Measurements from ENCODE around the gene TIRAP.
"Not testable (repeated sequence)": the region's sequence is repeated elsewhere in the genome, so short reads cannot be mapped to it uniquely, and the experiment has no call there.

Gene TIRAP

GRCh38 chr11:126288237-126288636, 5.3 kb downstream of the TIRAP start:
- DNase-seq (ENCODE audit: low read depth) = no peak

GRCh38 chr11:126290887-126291286, 8.0 kb downstream of the TIRAP start:
- DNase-seq (ENCODE audit: low read depth) = no peak

GRCh38 chr11:126293726-126294125, 10.8 kb downstream of the TIRAP start:
- no peak for DNase-seq (ENCODE audit: low read depth)

- no peak for DNase-seq (ENCODE audit: low read depth)
Measured at GRCh38 chr11:126297004-126297403, 14.1 kb downstream of the TIRAP start.

- DNase-seq (ENCODE audit: low read depth) = peak; percentile 66
Measured at GRCh38 chr11:126303623-126304456, 20.9 kb downstream of the TIRAP start, which contains the start of gene DCPS. Gene DCPS (plus strand): TSS chr11:126304060. CDS start chr11:126304081, 21 bp downstream.

GRCh38 chr11:126304457-126305075, 21.7 kb downstream of the TIRAP start:
- DNase-seq (ENCODE audit: low read depth) = no peak

- DNase-seq (ENCODE audit: low read depth) = no peak
Measured at GRCh38 chr11:126305699-126306098, 22.8 kb downstream of the TIRAP start.

- no peak for DNase-seq (ENCODE audit: low read depth)
Measured at GRCh38 chr11:126307706-126308105, 24.8 kb downstream of the TIRAP start.

- DNase-seq (ENCODE audit: low read depth) = no peak
Measured at GRCh38 chr11:126308271-126308671, 25.4 kb downstream of the TIRAP start.

GRCh38 chr11:126308771-126309170, 25.9 kb downstream of the TIRAP start:
- DNase-seq (ENCODE audit: low read depth) = not testable (repeated sequence)

- no peak for DNase-seq (ENCODE audit: low read depth)
Measured at GRCh38 chr11:126310200-126310991, 27.5 kb downstream of the TIRAP start.

- DNase-seq (ENCODE audit: low read depth) = no peak
Measured at GRCh38 chr11:126310992-126311310, 28.1 kb downstream of the TIRAP start.

GRCh38 chr11:126311401-126312291, 28.8 kb downstream of the TIRAP start:
- DNase-seq (ENCODE audit: low read depth) = no peak

GRCh38 chr11:126312961-126313360, 30.1 kb downstream of the TIRAP start:
- DNase-seq (ENCODE audit: low read depth) = no peak

GRCh38 chr11:126313826-126314225, 30.9 kb downstream of the TIRAP start:
- DNase-seq (ENCODE audit: low read depth) = no peak

GRCh38 chr11:126317432-126317755, 34.5 kb downstream of the TIRAP start:
- DNase-seq (ENCODE audit: low read depth) = no peak

GRCh38 chr11:126317756-126318573, 35.1 kb downstream of the TIRAP start:
- DNase-seq (ENCODE audit: low read depth) = no peak

- no peak for DNase-seq (ENCODE audit: low read depth)
Measured at GRCh38 chr11:126318574-126319373, 35.9 kb downstream of the TIRAP start.

- DNase-seq (ENCODE audit: low read depth) = no peak
Measured at GRCh38 chr11:126319374-126319740, 36.5 kb downstream of the TIRAP start.

- DNase-seq (ENCODE audit: low read depth) = no peak
Measured at GRCh38 chr11:126322996-126323395, 40.1 kb downstream of the TIRAP start.

Data from stimulated activated CD8-positive, alpha-beta memory T cell treated with anti-CD3 and anti-CD28 coated beads, Interleukin-7, amount 100 ng/mL, for 24 hours (primary cell).